Neural cell (in vitro differentiated cells): ENCODE results near the gene PTGIR. TPM values are rescaled to one million over a fixed set of nuclear protein-coding genes. Genes with fewer than 3 reads are reported as not detected.

Experiments
- H2AFZ ChIP-seq: fragments of 200-600, 300-800 bp; sonication (generic), shearing (Covaris generic); 2 replicates; pipeline ENCODE4 v1.6.0; 2014; ENCODE audit warnings: low read depth, mild to moderate bottlenecking, antibody characterized with exemption, low read length, moderate library complexity
- H3F3A ChIP-seq: fragments of 200-600 bp; shearing (Covaris generic); 2 replicates; pipeline ENCODE4 v1.6.1; 2016; ENCODE audit warnings: mild to moderate bottlenecking, moderate library complexity, mixed read lengths, antibody characterized with exemption, low read length; ENCODE audit not compliant: insufficient read depth, poor library complexity, severe bottlenecking
- H3K27ac ChIP-seq: fragments of 200-600, 300-800 bp; sonication (generic), shearing (Covaris generic); 2 replicates; pipeline ENCODE4 v1.5.1; 2014; ENCODE audit warnings: mild to moderate bottlenecking, low read length, moderate library complexity
- H3K27me3 ChIP-seq: fragments of 300-800, 200-600 bp; sonication (generic), shearing (Covaris generic); 2 replicates; pipeline ENCODE4 v1.6.0; 2014; ENCODE audit warnings: mild to moderate bottlenecking, low read depth, low read length, moderate library complexity; ENCODE audit not compliant: insufficient read depth
- H3K36me3 ChIP-seq: fragments of 300-800, 200-600 bp; sonication (generic), shearing (Covaris generic); 2 replicates; pipeline ENCODE4 v1.5.1; 2014; ENCODE audit warnings: mild to moderate bottlenecking, antibody characterized with exemption, low read length, moderate library complexity; ENCODE audit not compliant: insufficient read depth
- H3K4me2 ChIP-seq: fragments of 300-800, 200-600 bp; sonication (generic), shearing (Covaris generic); 2 replicates; pipeline ENCODE4 v1.6.0; 2014; ENCODE audit warnings: mild to moderate bottlenecking, low read length
- H3K4me3 ChIP-seq: fragments of 300-800, 200-600 bp; sonication (generic), shearing (Covaris generic); 2 replicates; pipeline ENCODE4 v1.5.1; 2014; ENCODE audit warnings: mild to moderate bottlenecking, low read length, moderate library complexity
- H3K79me2 ChIP-seq: fragments of 200-600 bp; shearing (Covaris generic); replicated peaks from 2 replicates; pipeline ENCODE4 v1.6.0; 2014; ENCODE audit warnings: mild to moderate bottlenecking, low read length, moderate library complexity; ENCODE audit not compliant: insufficient read depth
- H3K9ac ChIP-seq: fragments of 300-800, 200-600 bp; sonication (generic), shearing (Covaris generic); 2 replicates; pipeline ENCODE4 v1.6.1; 2016; ENCODE audit warnings: mild to moderate bottlenecking, low read length, mixed read lengths
- H3K9me2 ChIP-seq: fragments of 200-600 bp; shearing (Covaris generic); 2 replicates; pipeline ENCODE4 v1.6.1; 2016; ENCODE audit warnings: mild to moderate bottlenecking, low read length, mixed read lengths; ENCODE audit not compliant: insufficient read depth
- H3K9me3 ChIP-seq: fragments of 200-600, 300-800 bp; sonication (generic), shearing (Covaris generic); 2 replicates; pipeline ENCODE4 v1.6.1; 2016; ENCODE audit warnings: mild to moderate bottlenecking, mixed run types, low read length, moderate library complexity, mixed read lengths
- H4K20me1 ChIP-seq: fragments of 200-600 bp; shearing (Covaris generic); 2 replicates; pipeline ENCODE4 v1.6.1; 2016; ENCODE audit warnings: mild to moderate bottlenecking, mixed run types; ENCODE audit not compliant: insufficient read depth
- CTCF ChIP-seq: fragments of 450-650 bp; IDR thresholded peaks from 2 replicates; pipeline ENCODE4 v1.5.1; 2014; ENCODE audit warnings: antibody characterized with exemption, mild to moderate bottlenecking, moderate library complexity; ENCODE audit not compliant: poor library complexity, severe bottlenecking
- EP300 ChIP-seq: fragments of 450-650 bp; conservative IDR thresholded peaks from 2 replicates; pipeline ENCODE4 v1.6.1; 2014; ENCODE audit warnings: antibody characterized with exemption, mild to moderate bottlenecking, moderate library complexity; ENCODE audit not compliant: poor library complexity, severe bottlenecking
- EZH2 ChIP-seq: fragments of 200-600, 300-800 bp; shearing (Covaris generic), sonication (generic); IDR thresholded peaks from 2 replicates; pipeline ENCODE4 v1.6.1; 2014; ENCODE audit warnings: antibody characterized with exemption, low read length, borderline replicate concordance, mild to moderate bottlenecking; ENCODE audit not compliant: insufficient read depth, poor library complexity, severe bottlenecking
- MXI1 ChIP-seq: fragments of 450-650 bp; conservative IDR thresholded peaks from 2 replicates; pipeline ENCODE4 v1.6.1; 2014; ENCODE audit warnings: antibody characterized with exemption, mild to moderate bottlenecking; ENCODE audit not compliant: poor library complexity, severe bottlenecking
- POLR2AphosphoS5 ChIP-seq: IDR thresholded peaks from 2 replicates; pipeline ENCODE4 v1.6.1; 2012
- RAD21 ChIP-seq: fragments of 450-650 bp; conservative IDR thresholded peaks from 2 replicates; pipeline ENCODE4 v1.6.1; 2014; ENCODE audit warnings: antibody characterized with exemption, mild to moderate bottlenecking, moderate library complexity
- REST ChIP-seq: IDR thresholded peaks from 2 replicates; pipeline ENCODE4 v1.6.1; 2012; ENCODE audit warnings: borderline replicate concordance
- SMC3 ChIP-seq: fragments of 450-650 bp; conservative IDR thresholded peaks from 2 replicates; pipeline ENCODE4 v1.6.1; 2014; ENCODE audit warnings: antibody characterized with exemption, mild to moderate bottlenecking, moderate library complexity; ENCODE audit not compliant: poor library complexity
- TAF1 ChIP-seq: IDR thresholded peaks from 2 replicates; pipeline ENCODE4 v1.6.1; 2012; ENCODE audit warnings: low read depth
- polyA plus RNA-seq: library from polyadenylated mRNA; depleted of rRNA; stranded (reverse); fragments of >200 nt; gene quantifications from 2 replicates; pipeline ENCODE4 v1.2.3, GENCODE V29; 2014

Gene PTGIR
- polyA plus RNA-seq, 1 donor from 2014 or later = not detected

- Histone ChIP-seq H3K27ac (no peak overlapping the region), H3K27me3 (peaks cover 14% of the 10 kb centered on the region), H2AFZ (no peak overlapping the region)
These were observed 23.4 kb upstream of the PTGIR start for GRCh38 chr19:46648060-46648960.

GRCh38 chr19:46646402-46646801 is 21.5 kb upstream of the PTGIR start:
- Histone ChIP-seq H2AFZ (no peak overlapping the region), H3K9me3 (no peaks in the 10 kb centered on the region), H3K9ac (no peak overlapping the region), H4K20me1 (no peaks in the 10 kb centered on the region), H3K27ac (no peak overlapping the region), H3K4me2 (no peak overlapping the region), H3K27me3 (peaks cover 19% of the 10 kb centered on the region), H3K36me3 (no peaks in the 10 kb centered on the region), H3K79me2 (no peaks in the 10 kb centered on the region), H3F3A (no peaks in the 10 kb centered on the region), H3K9me2 (no peaks in the 10 kb centered on the region), H3K4me3 (no peak overlapping the region)
- TF ChIP-seq CTCF (no peak), EZH2 (no peak), TAF1 (no peak), SMC3 (no peak), REST (no peak)

More at GRCh38 chr19:46648060-46648960, 23.4 kb upstream of the PTGIR start:
- Histone ChIP-seq H3K4me3 (no peak overlapping the region), H4K20me1 (no peaks in the 10 kb centered on the region), H3K4me2 (no peak overlapping the region), H3K36me3 (no peaks in the 10 kb centered on the region), H3K9ac (no peak overlapping the region), H3F3A (no peaks in the 10 kb centered on the region), H3K9me2 (no peaks in the 10 kb centered on the region), H3K9me3 (no peaks in the 10 kb centered on the region), H3K79me2 (no peaks in the 10 kb centered on the region)
- TF ChIP-seq POLR2AphosphoS5 (peak; percentile 6), TAF1 (no peak)

GRCh38 chr19:46644720-46645119 is 19.8 kb upstream of the PTGIR start:
- Histone ChIP-seq H3K9me3 (no peaks in the 10 kb centered on the region), H2AFZ (no peak overlapping the region), H3K9ac (no peak overlapping the region), H3K27ac (no peak overlapping the region), H3F3A (no peaks in the 10 kb centered on the region), H3K4me3 (no peak overlapping the region), H3K4me2 (no peak overlapping the region), H3K9me2 (no peaks in the 10 kb centered on the region), H3K36me3 (no peaks in the 10 kb centered on the region), H3K27me3 (peaks cover 12% of the 10 kb centered on the region), H3K79me2 (no peaks in the 10 kb centered on the region), H4K20me1 (no peaks in the 10 kb centered on the region)
- no peak for TF ChIP-seq MXI1
- no peak for TF ChIP-seq TAF1
- no peak for TF ChIP-seq REST
- TF ChIP-seq EP300 = no peak
- TF ChIP-seq CTCF = no peak
- no peak for TF ChIP-seq RAD21
- no peak for TF ChIP-seq SMC3
- TF ChIP-seq EZH2 = no peak
